Central memory CD4-positive, alpha-beta T cell (primary cell): Measurements from ENCODE around the gene LMO7.
"Not testable (repeated sequence)": the region's sequence is repeated elsewhere in the genome, so short reads cannot be mapped to it uniquely, and the experiment has no call there.

Experiments used
- DNase-seq: peaks from one replicate; pipeline ENCODE4 v3.0.0; 2022

Gene LMO7

GRCh38 chr13:75702476-75702875 is 66.3 kb downstream of the LMO7 start:
- DNase-seq: no peak

- DNase-seq: no peak
Measured at GRCh38 chr13:75703769-75704168, 67.6 kb downstream of the LMO7 start.

GRCh38 chr13:75704194-75704926 is 68.2 kb downstream of the LMO7 start:
- no peak for DNase-seq

- DNase-seq: no peak
Measured at GRCh38 chr13:75704927-75705288, 68.8 kb downstream of the LMO7 start.

- DNase-seq: no peak
Measured at GRCh38 chr13:75705395-75705794, 69.3 kb downstream of the LMO7 start.

GRCh38 chr13:75705908-75706307 is 69.8 kb downstream of the LMO7 start:
- DNase-seq: no peak

GRCh38 chr13:75713852-75714251 is 77.7 kb downstream of the LMO7 start:
- DNase-seq: no peak

- no peak for DNase-seq
Measured at GRCh38 chr13:75715601-75716523, 79.7 kb downstream of the LMO7 start.

- DNase-seq: no peak
Measured at GRCh38 chr13:75717525-75717924, 81.4 kb downstream of the LMO7 start.

- DNase-seq: no peak
Measured at GRCh38 chr13:75721307-75721706, 85.2 kb downstream of the LMO7 start.

GRCh38 chr13:75723901-75724300 is 87.8 kb downstream of the LMO7 start:
- no peak for DNase-seq

GRCh38 chr13:75724752-75725517 is 88.8 kb downstream of the LMO7 start:
- no peak for DNase-seq

GRCh38 chr13:75725736-75726135 is 89.6 kb downstream of the LMO7 start:
- DNase-seq: no peak

GRCh38 chr13:75726306-75726705 is 90.2 kb downstream of the LMO7 start:
- DNase-seq: no peak

GRCh38 chr13:75733113-75733512 is 97.0 kb downstream of the LMO7 start:
- not testable (repeated sequence) for DNase-seq

- DNase-seq: no peak
Measured at GRCh38 chr13:75736173-75736572, 100.0 kb downstream of the LMO7 start.

- no peak for DNase-seq
Measured at GRCh38 chr13:75738841-75739240, 102.7 kb downstream of the LMO7 start.

- no peak for DNase-seq
Measured at GRCh38 chr13:75739244-75739868, 103.2 kb downstream of the LMO7 start.

- no peak for DNase-seq
Measured at GRCh38 chr13:75740031-75740430, 103.9 kb downstream of the LMO7 start.

GRCh38 chr13:75743072-75743471 is 106.9 kb downstream of the LMO7 start:
- DNase-seq: not testable (repeated sequence)

GRCh38 chr13:75744127-75744526 is 108.0 kb downstream of the LMO7 start:
- DNase-seq: no peak

- DNase-seq: no peak
Measured at GRCh38 chr13:75745387-75745786, 109.3 kb downstream of the LMO7 start.

- DNase-seq: no peak
Measured at GRCh38 chr13:75748874-75749273, 112.7 kb downstream of the LMO7 start.
